CD4-positive, alpha-beta T cell treated with Interleukin-6 at 100 ng/mL for 8 hours (primary cell): ENCODE measurements around the gene ANO3.

Experiments
- DNase-seq: peaks from one replicate; pipeline ENCODE4 v3.0.0-alpha.2; 2020; ENCODE audit warnings: mixed read lengths, low spot score

ANO3 gene

DNA sequence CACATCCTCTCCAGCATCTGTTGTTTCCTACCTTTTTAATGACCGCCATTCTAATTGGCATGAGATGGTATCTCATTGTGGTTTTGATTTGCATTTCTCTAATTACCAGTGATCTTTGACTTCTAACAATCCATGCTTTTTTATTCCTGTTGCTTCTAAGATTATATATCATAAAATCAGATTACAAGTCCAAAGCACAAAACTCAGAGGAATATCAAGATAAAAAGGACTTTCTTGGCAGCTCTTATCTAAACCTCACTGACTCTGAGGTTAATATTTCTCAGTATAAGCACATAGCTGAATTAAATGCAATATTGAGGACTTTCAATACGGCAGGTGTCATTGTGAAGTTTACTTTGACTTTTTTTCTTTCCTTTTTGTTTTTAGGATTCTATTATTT is 378.6 kb downstream of the ANO3 start:
- DNase-seq, result no peak

DNA sequence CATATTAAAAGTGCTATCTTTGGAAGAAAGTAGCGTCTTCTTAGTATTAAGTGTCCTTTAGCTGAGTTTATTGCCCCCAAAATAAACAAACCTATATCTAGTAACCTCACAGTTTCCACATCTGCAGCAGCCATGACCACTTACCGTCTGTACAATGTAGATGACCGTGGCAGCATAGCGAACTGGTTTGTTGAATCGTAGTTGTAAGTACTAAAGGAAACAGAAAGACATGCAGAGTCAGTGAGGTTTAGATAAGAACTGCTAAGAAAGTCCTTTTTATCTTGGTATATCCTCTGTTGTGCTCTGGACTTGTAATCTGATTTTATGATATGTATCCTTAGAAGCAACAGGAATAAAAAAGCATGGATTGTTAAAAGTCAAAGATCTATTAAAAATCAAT is 380.6 kb downstream of the ANO3 start:
- DNase-seq, result no peak
